HL-60 (cell line): ENCODE data around the gene CCL19.
"Not testable (repeated sequence)": the region's sequence is repeated elsewhere in the genome, so short reads cannot be mapped to it uniquely, and the experiment has no call there.

Experiments
- POLR2AphosphoS5 ChIP-seq: IDR thresholded peaks from 2 replicates; pipeline ENCODE4 v1.6.1; 2012; ENCODE audit warnings: low read depth
- TF ChIP-seq, protein P1 (sequence below): IDR thresholded peaks from one replicate; pipeline ENCODE4 v1.5.1; 2011; ENCODE audit warnings: low read length, control low read depth, inconsistent platforms; ENCODE audit not compliant: insufficient read depth
- TF ChIP-seq, protein P2 (sequence below): IDR thresholded peaks from 2 replicates; pipeline ENCODE4 v1.6.1; 2012; ENCODE audit warnings: low read depth; ENCODE audit not compliant: insufficient replicate concordance

DNA sequence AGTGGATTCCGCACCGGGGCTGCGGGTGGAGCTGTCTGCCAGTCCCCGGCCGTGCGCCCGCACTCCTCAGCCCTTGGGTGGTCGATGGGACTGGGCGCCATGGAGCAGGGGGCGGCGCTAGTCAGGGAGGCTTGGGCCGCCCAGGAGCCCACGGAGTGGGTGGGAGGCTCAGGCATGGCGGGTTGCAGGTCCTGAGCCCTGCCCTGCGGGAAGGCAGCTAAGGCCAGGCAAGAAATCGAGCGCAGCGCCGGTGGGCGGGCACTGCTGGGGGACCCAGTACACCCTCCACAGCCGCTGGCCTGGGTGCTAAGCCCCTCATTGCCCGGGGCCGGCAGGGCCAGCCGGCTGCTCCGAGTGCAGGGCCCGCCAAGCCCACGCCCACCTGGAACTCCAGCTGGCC, 49.1 kb upstream of the CCL19 start:
- TF ChIP-seq, protein P1, sequence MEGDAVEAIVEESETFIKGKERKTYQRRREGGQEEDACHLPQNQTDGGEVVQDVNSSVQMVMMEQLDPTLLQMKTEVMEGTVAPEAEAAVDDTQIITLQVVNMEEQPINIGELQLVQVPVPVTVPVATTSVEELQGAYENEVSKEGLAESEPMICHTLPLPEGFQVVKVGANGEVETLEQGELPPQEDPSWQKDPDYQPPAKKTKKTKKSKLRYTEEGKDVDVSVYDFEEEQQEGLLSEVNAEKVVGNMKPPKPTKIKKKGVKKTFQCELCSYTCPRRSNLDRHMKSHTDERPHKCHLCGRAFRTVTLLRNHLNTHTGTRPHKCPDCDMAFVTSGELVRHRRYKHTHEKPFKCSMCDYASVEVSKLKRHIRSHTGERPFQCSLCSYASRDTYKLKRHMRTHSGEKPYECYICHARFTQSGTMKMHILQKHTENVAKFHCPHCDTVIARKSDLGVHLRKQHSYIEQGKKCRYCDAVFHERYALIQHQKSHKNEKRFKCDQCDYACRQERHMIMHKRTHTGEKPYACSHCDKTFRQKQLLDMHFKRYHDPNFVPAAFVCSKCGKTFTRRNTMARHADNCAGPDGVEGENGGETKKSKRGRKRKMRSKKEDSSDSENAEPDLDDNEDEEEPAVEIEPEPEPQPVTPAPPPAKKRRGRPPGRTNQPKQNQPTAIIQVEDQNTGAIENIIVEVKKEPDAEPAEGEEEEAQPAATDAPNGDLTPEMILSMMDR = not testable (repeated sequence)
- TF ChIP-seq, protein P2, sequence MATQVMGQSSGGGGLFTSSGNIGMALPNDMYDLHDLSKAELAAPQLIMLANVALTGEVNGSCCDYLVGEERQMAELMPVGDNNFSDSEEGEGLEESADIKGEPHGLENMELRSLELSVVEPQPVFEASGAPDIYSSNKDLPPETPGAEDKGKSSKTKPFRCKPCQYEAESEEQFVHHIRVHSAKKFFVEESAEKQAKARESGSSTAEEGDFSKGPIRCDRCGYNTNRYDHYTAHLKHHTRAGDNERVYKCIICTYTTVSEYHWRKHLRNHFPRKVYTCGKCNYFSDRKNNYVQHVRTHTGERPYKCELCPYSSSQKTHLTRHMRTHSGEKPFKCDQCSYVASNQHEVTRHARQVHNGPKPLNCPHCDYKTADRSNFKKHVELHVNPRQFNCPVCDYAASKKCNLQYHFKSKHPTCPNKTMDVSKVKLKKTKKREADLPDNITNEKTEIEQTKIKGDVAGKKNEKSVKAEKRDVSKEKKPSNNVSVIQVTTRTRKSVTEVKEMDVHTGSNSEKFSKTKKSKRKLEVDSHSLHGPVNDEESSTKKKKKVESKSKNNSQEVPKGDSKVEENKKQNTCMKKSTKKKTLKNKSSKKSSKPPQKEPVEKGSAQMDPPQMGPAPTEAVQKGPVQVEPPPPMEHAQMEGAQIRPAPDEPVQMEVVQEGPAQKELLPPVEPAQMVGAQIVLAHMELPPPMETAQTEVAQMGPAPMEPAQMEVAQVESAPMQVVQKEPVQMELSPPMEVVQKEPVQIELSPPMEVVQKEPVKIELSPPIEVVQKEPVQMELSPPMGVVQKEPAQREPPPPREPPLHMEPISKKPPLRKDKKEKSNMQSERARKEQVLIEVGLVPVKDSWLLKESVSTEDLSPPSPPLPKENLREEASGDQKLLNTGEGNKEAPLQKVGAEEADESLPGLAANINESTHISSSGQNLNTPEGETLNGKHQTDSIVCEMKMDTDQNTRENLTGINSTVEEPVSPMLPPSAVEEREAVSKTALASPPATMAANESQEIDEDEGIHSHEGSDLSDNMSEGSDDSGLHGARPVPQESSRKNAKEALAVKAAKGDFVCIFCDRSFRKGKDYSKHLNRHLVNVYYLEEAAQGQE = not testable (repeated sequence)
- not testable (repeated sequence) for TF ChIP-seq POLR2AphosphoS5
